Measurements from ENCODE around the gene CFDP1.

The CFDP1 gene

DNA sequence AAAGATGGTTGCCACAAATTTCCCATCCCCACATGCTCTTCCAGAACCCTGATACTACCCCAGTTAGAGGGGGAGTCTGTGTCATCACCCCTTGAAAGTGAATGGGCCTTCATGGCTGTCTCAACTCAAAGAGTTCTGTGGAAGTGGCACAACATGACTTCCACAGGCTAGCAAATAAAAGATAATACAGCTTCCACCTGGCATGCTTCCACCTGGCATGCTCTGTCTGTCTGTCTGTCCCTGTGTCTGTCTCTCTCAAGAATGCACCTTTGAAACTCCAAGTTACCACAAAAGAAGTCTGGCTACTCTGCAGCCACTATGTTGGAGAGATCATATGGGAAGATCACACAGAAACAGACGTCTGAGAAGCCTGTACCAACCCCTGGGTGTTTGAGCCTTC lies 35.0 kb downstream of the CFDP1 start:
- Histone ChIP-seq H3K36me3 (ENCODE audit: control insufficient read depth, insufficient read depth, low read length, severe bottlenecking) (peaks cover 14% of the 10 kb centered on the region), H3K27me3 (replicated peaks; ENCODE audit: control insufficient read depth, insufficient read depth, low read length) (no peaks in the 10 kb centered on the region)

DNA sequence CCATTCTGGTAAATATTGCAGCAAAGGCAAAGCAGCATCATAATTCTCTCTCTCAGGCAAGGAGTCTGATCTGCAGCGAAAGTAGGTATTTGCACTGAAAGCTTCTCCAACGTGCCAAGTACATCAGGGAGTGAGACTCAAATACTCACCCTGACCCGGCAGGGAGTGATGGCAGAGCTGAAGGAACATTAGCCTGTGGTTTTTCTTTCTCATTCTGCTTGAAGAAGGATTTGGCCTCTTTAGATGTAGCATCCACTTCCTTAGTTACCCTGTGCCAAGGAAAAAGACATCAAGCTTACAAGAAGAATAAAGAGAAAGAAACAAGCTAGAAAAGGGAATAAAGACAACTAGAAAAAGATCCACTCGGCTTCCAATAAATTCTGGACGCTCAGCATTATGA lies 38.4 kb downstream of the CFDP1 start:
- H3K36me3 ChIP-seq (ENCODE audit: control insufficient read depth, insufficient read depth, low read length, severe bottlenecking), result peaks cover 38% of the 10 kb centered on the region
- no peaks in the 10 kb centered on the region for H3K27me3 ChIP-seq (replicated peaks; ENCODE audit: control insufficient read depth, insufficient read depth, low read length)
- H3K4me3 ChIP-seq (ENCODE audit: low read length), result no peak overlapping the region
- DNase-seq (ENCODE audit: low read depth), result no peak
- peaks cover 10% of the 10 kb centered on the region for H3K4me1 ChIP-seq (ENCODE audit: control insufficient read depth, insufficient read depth, low read length)
- no peak overlapping the region for H3K9ac ChIP-seq (ENCODE audit: low read length)
- no peaks in the 10 kb centered on the region for H3K9me3 ChIP-seq (ENCODE audit: control insufficient read depth, low read length)

More for the DNA sequence above, 35.0 kb downstream of the CFDP1 start:
- Histone ChIP-seq H3K9ac (ENCODE audit: low read length) (no peak overlapping the region), H3K4me3 (ENCODE audit: low read length) (no peak overlapping the region), H3K4me1 (ENCODE audit: control insufficient read depth, insufficient read depth, low read length) (peaks cover 13% of the 10 kb centered on the region), H3K9me3 (ENCODE audit: control insufficient read depth, low read length) (no peaks in the 10 kb centered on the region)
- DNase-seq (ENCODE audit: low read depth), result no peak

DNA sequence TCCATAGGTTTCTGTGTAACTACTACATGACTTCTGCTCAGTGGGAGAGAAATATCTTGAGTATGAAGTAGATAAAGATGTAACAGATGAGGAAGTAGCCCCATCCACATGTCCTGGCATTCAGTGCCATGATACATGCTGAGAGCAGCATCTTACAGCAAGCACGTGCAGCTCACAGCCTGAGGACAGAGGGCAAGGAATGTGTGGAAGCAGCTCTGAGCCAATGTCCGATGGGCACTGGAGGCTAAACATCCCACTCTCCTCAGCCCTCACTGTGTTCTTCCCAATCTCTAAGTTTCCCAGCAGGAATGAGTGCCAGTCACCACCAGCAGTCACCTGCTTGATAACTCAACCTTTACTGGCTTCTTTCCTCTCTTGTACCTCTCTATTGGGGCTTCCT lies 40.4 kb downstream of the CFDP1 start:
- H3K4me3 ChIP-seq (ENCODE audit: low read length), result no peak overlapping the region
- H3K9me3 ChIP-seq (ENCODE audit: control insufficient read depth, low read length), result no peaks in the 10 kb centered on the region
- peak overlapping the region; percentile 29 for H3K9ac ChIP-seq (ENCODE audit: low read length)
- no peaks in the 10 kb centered on the region for H3K27me3 ChIP-seq (replicated peaks; ENCODE audit: control insufficient read depth, insufficient read depth, low read length)
- no peak for DNase-seq (ENCODE audit: low read depth)
- H3K4me1 ChIP-seq (ENCODE audit: control insufficient read depth, insufficient read depth, low read length), result peaks cover 13% of the 10 kb centered on the region
- peaks cover 42% of the 10 kb centered on the region for H3K36me3 ChIP-seq (ENCODE audit: control insufficient read depth, insufficient read depth, low read length, severe bottlenecking)

DNA sequence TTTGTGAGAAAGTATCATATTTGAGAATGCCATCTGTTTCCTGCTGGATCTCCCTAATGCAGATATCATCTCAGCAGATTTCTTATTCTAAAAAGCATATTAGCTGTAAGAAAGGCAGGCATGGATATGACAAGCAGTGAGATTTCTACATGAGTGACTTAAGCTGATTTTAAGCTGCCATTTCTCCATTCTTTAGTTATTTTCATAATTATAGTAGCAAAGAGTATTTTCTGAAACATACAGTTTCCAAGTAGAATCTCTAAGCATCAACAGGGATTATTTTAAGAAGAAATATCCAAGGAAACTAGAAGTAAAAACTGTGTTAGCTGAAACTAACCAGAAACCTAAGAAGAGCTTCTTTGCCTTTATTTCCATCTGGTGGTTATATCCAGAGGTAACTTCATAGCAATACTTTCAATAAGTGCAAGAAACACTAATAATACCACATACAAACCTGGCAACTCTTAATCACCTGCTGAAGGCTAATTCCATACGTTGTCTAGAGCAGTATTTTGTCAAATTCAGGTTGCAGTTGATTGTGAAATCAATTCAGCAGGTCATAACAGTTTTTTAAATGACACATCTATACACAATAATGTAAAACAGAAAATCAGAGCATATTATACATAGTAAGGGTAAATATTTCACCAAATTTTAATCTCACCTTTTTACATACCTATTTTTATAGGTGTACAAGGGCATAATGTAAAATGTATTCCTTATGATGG lies 42.2 kb downstream of the CFDP1 start:
- no peaks in the 10 kb centered on the region for H3K27me3 ChIP-seq (replicated peaks; ENCODE audit: control insufficient read depth, insufficient read depth, low read length)
- H3K9ac ChIP-seq (ENCODE audit: low read length), result no peak overlapping the region
- DNase-seq (ENCODE audit: low read depth), result no peak
- peaks cover 13% of the 10 kb centered on the region for H3K4me1 ChIP-seq (ENCODE audit: control insufficient read depth, insufficient read depth, low read length)
- H3K9me3 ChIP-seq (ENCODE audit: control insufficient read depth, low read length), result no peaks in the 10 kb centered on the region
- no peak overlapping the region for H3K4me3 ChIP-seq (ENCODE audit: low read length)
- H3K36me3 ChIP-seq (ENCODE audit: control insufficient read depth, insufficient read depth, low read length, severe bottlenecking), result peaks cover 45% of the 10 kb centered on the region

DNA sequence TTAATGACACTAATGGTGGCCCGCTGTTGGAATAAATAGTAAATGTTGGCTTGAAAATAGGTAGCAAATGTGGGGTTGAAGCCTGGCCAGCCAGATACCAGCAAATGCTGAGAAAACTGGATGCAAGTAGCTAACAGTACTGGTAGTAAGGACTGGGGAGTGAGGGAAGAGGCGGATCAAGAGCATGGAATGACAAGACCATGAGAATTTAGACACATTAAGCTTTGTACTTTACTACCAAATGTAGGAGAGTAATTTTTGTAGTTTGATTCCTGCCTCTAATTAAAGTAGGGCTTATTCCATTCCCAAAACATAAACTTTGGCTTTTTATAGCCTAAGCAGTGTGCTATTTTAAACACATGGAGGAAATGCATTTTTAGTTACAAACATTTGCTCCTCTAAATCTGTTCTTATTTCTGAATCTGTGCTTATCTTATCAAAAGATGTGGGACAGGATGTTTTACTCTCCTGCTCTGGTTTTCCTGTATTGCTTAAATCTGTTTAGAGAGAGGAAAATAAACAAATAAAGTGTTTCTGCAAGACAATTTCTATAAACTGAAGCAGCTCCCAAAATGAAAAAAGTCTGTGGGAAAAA lies 44.1 kb downstream of the CFDP1 start:
- Histone ChIP-seq H3K9ac (ENCODE audit: low read length) (no peak overlapping the region), H3K36me3 (ENCODE audit: control insufficient read depth, insufficient read depth, low read length, severe bottlenecking) (peaks cover 35% of the 10 kb centered on the region), H3K4me3 (ENCODE audit: low read length) (no peak overlapping the region), H3K4me1 (ENCODE audit: control insufficient read depth, insufficient read depth, low read length) (peaks cover 18% of the 10 kb centered on the region), H3K9me3 (ENCODE audit: control insufficient read depth, low read length) (no peaks in the 10 kb centered on the region), H3K27me3 (replicated peaks; ENCODE audit: control insufficient read depth, insufficient read depth, low read length) (no peaks in the 10 kb centered on the region)
- DNase-seq (ENCODE audit: low read depth), result no peak

DNA sequence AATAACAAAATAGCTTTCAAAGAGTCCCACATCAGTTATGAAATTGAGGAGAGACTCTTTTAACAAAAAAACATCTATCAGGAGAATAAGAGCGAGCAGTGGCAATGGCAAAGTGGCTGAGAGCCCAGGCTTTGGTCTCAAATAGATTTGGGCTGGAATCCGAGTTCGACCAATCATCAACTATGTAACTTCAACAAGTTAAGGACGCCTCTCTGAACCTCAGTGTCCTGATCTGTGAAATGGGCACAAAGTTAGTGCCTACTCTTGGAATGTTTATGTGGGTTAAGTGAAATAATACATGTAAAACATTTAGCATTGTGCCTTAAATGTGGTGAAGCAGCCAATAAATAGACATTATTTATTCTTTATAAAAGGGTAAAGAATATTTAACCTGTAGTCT lies 45.4 kb downstream of the CFDP1 start:
- Histone ChIP-seq H3K9me3 (ENCODE audit: control insufficient read depth, low read length) (no peaks in the 10 kb centered on the region), H3K9ac (ENCODE audit: low read length) (no peak overlapping the region), H3K4me3 (ENCODE audit: low read length) (no peak overlapping the region), H3K36me3 (ENCODE audit: control insufficient read depth, insufficient read depth, low read length, severe bottlenecking) (peaks cover 29% of the 10 kb centered on the region), H3K4me1 (ENCODE audit: control insufficient read depth, insufficient read depth, low read length) (peaks cover 15% of the 10 kb centered on the region), H3K27me3 (replicated peaks; ENCODE audit: control insufficient read depth, insufficient read depth, low read length) (no peaks in the 10 kb centered on the region)
- DNase-seq (ENCODE audit: low read depth), result no peak

DNA sequence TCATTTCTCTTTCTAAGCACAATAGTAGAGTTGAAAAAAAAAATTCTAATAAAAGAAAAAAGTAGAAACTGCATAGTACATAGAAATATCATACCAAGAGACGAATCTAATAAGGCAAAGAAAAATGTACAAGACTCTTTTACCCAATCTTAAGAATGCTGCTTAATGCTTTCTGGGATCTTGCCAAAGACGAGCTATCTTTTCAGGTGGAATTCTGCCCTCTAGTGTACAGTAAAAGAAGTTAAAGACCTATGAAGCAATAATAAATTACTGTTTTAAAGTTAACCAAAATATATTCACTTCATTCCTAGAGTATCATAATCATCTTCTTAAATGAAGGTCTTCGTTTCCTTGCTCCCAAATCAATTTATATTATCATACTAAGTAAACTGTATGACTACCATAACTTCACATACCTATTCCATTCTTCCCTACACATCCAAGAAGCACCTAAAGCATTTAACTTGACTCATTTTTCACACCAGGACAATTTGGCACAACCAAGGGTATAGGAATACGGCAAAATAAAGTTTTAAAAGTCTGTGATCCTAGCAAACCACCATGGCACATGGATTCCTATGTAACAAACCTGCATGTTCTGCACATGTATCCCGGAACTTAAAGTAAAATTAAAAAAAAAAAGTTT lies 47.7 kb downstream of the CFDP1 start:
- no peak overlapping the region for H3K4me3 ChIP-seq (ENCODE audit: low read length)
- peaks cover 14% of the 10 kb centered on the region for H3K36me3 ChIP-seq (ENCODE audit: control insufficient read depth, insufficient read depth, low read length, severe bottlenecking)
- no peaks in the 10 kb centered on the region for H3K9me3 ChIP-seq (ENCODE audit: control insufficient read depth, low read length)
- DNase-seq (ENCODE audit: low read depth), result peak; percentile 96
- H3K9ac ChIP-seq (ENCODE audit: low read length), result peak overlapping the region; percentile 70
- H3K4me1 ChIP-seq (ENCODE audit: control insufficient read depth, insufficient read depth, low read length), result peaks cover 27% of the 10 kb centered on the region
- H3K27me3 ChIP-seq (replicated peaks; ENCODE audit: control insufficient read depth, insufficient read depth, low read length), result no peaks in the 10 kb centered on the region

DNA sequence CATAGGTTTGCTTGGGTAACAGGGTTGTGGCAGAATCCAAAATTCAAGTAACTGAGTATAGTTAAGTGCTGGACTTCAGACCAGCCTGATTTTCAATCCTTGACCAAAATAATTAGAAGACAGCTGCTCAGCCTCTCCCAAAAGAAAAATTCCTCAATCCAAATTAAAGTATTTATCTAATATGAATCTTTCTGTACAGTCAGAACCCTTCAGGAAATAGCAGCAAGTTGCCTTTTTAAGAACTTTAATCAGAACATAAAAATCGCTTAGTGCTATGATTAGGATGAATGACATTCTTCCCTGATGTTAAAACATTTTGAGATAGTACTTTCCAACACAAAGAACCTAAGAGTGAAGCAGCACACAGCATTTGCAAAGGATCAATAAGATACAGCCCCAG lies 50.2 kb downstream of the CFDP1 start:
- Histone ChIP-seq H3K36me3 (ENCODE audit: control insufficient read depth, insufficient read depth, low read length, severe bottlenecking) (peaks cover 4% of the 10 kb centered on the region), H3K9me3 (ENCODE audit: control insufficient read depth, low read length) (no peaks in the 10 kb centered on the region), H3K9ac (ENCODE audit: low read length) (no peak overlapping the region), H3K27me3 (replicated peaks; ENCODE audit: control insufficient read depth, insufficient read depth, low read length) (no peaks in the 10 kb centered on the region), H3K4me3 (ENCODE audit: low read length) (no peak overlapping the region), H3K4me1 (ENCODE audit: control insufficient read depth, insufficient read depth, low read length) (peaks cover 49% of the 10 kb centered on the region)
- no peak for DNase-seq (ENCODE audit: low read depth)

DNA sequence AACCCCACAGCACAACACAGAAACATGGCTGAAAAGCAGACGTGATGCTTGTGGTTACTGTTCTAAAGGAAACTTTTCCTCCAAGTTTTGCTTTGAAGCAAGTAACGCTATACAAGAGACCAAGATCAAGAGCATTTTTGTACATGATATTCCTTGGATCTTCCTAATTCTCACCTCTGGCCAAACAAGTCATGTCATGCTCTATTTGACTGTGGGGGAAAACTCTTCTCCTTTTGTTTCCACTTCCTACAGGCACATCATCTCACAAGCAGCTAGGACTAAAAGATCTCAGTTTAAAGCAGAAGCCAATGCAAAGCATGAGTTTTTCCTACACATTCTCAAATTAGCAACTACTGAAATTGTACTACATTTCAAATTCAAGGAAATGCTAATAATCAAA lies 50.7 kb downstream of the CFDP1 start:
- no peak for DNase-seq (ENCODE audit: low read depth)
- Histone ChIP-seq H3K4me1 (ENCODE audit: control insufficient read depth, insufficient read depth, low read length) (peaks cover 54% of the 10 kb centered on the region), H3K9ac (ENCODE audit: low read length) (no peak overlapping the region), H3K4me3 (ENCODE audit: low read length) (no peak overlapping the region), H3K9me3 (ENCODE audit: control insufficient read depth, low read length) (no peaks in the 10 kb centered on the region), H3K27me3 (replicated peaks; ENCODE audit: control insufficient read depth, insufficient read depth, low read length) (no peaks in the 10 kb centered on the region), H3K36me3 (ENCODE audit: control insufficient read depth, insufficient read depth, low read length, severe bottlenecking) (peaks cover 4% of the 10 kb centered on the region)

DNA sequence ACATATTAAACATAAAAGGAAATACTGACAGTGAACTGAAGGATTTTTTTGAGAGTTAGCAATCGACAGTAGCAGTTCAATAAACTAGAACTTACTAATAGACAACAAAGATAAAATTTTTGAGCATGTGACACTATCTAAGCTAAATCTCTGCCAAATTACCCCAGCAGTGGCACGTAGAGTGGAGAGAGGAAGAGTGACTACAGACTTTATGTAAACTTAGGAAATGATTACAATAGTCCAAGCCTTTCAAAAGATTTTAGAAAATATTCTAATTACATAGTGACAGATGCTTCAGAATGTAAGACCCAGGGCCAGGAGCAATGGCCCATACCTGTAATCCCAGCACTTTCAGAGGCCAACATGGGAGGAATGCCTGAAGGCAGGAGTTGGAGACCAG lies 52.4 kb downstream of the CFDP1 start:
- Histone ChIP-seq H3K4me3 (ENCODE audit: low read length) (no peak overlapping the region), H3K9me3 (ENCODE audit: control insufficient read depth, low read length) (no peaks in the 10 kb centered on the region), H3K4me1 (ENCODE audit: control insufficient read depth, insufficient read depth, low read length) (peaks cover 64% of the 10 kb centered on the region), H3K9ac (ENCODE audit: low read length) (peak overlapping the region; percentile 10), H3K36me3 (ENCODE audit: control insufficient read depth, insufficient read depth, low read length, severe bottlenecking) (no peaks in the 10 kb centered on the region), H3K27me3 (replicated peaks; ENCODE audit: control insufficient read depth, insufficient read depth, low read length) (no peaks in the 10 kb centered on the region)
- DNase-seq (ENCODE audit: low read depth), result no peak

DNA sequence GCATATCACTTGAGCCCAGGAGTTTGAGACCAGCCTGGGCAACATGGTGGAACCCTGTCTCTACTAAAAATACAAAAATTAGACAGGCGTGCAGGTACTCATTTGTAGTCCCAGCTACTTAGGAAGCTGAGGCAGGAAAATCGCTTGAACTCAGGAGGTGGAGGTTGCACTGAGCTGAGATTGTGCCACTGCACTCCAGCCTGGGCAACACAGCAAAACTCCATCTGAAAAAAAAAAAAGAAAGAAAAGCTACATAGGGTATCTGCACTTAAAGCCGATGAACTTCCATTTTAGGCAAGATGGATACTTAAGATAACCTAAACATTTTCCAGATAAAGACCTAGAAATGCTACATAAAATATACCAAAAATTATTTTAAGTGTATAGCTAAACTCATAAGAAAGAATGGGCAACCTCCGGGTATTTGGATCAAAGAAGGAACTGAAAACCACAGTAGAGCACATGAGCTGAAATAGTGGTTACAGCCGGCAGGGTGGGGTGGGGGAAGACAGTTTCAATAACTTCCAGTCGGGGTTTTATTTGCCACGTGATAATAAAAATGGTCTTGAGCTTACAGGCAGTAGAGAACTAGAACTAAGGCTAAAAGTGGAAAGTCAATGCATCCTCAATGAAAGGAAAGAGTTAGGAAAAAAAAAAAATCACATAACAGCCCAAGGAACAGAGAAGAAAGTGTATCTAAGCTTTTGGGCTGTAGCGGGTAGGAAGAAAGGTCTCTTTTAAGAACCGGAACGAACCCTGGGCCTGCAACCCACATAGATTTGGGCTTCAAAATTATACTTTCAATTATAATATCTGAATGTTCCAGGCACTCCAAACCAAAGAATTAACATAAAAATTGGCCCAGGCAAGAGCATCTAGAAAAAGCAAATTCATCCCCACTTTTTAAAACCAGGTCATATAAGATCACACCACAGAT lies 53.1 kb downstream of the CFDP1 start:
- H3K9ac ChIP-seq (ENCODE audit: low read length), result peak overlapping the region; percentile 10
- H3K4me1 ChIP-seq (ENCODE audit: control insufficient read depth, insufficient read depth, low read length), result peaks cover 62% of the 10 kb centered on the region
- no peak overlapping the region for H3K4me3 ChIP-seq (ENCODE audit: low read length)
- no peaks in the 10 kb centered on the region for H3K9me3 ChIP-seq (ENCODE audit: control insufficient read depth, low read length)
- no peak for DNase-seq (ENCODE audit: low read depth)
- no peaks in the 10 kb centered on the region for H3K36me3 ChIP-seq (ENCODE audit: control insufficient read depth, insufficient read depth, low read length, severe bottlenecking)
- H3K27me3 ChIP-seq (replicated peaks; ENCODE audit: control insufficient read depth, insufficient read depth, low read length), result no peaks in the 10 kb centered on the region

All from adipocyte (in vitro differentiated cells).